ENCODE measurements around the gene SYCE3.

The SYCE3 gene

DNA sequence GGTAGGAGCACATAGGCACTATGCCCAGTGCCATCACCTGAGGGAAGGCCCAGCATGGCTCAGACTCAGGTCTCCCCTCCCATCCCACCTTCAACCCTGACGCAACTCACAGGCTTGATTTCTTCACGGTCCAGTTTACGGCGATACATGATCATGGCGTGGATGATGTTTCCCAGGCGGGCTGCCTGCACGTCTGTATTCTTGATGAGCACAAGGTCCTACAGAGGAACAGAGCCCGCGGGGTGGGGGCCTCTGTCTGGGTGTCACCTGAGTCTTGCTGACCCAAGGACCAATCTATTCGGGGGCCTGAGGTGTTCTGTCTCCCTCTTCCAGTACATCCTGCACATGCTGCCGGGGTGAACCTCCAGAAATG is 11.7 kb upstream of the SYCE3 start:
- H3K27ac ChIP-seq (ENCODE audit: low read length), result no peak overlapping the region
- peaks cover 21% of the 10 kb centered on the region for H3K4me1 ChIP-seq (ENCODE audit: control insufficient read depth, insufficient read depth, low read length)
- H3K36me3 ChIP-seq (ENCODE audit: control insufficient read depth in 2 of 2, insufficient read depth in 2 of 2, low read length in 2 of 2), result peaks cover 0 to 5% of the 10 kb centered on the region in 2 donors
- no peak overlapping the region for H3K9ac ChIP-seq (ENCODE audit: low read length in 2 of 2)
- H3K9me3 ChIP-seq (ENCODE audit: control insufficient read depth in 2 of 2, low read length in 2 of 2), result no peaks in the 10 kb centered on the region
- no peak overlapping the region for H3K4me3 ChIP-seq (ENCODE audit: low read length in 2 of 2)
- peaks cover 8 to 21% of the 10 kb centered on the region in 2 donors for H3K27me3 ChIP-seq (ENCODE audit: control insufficient read depth in 1 of 2, insufficient read depth in 2 of 2, low read length in 2 of 2)

DNA sequence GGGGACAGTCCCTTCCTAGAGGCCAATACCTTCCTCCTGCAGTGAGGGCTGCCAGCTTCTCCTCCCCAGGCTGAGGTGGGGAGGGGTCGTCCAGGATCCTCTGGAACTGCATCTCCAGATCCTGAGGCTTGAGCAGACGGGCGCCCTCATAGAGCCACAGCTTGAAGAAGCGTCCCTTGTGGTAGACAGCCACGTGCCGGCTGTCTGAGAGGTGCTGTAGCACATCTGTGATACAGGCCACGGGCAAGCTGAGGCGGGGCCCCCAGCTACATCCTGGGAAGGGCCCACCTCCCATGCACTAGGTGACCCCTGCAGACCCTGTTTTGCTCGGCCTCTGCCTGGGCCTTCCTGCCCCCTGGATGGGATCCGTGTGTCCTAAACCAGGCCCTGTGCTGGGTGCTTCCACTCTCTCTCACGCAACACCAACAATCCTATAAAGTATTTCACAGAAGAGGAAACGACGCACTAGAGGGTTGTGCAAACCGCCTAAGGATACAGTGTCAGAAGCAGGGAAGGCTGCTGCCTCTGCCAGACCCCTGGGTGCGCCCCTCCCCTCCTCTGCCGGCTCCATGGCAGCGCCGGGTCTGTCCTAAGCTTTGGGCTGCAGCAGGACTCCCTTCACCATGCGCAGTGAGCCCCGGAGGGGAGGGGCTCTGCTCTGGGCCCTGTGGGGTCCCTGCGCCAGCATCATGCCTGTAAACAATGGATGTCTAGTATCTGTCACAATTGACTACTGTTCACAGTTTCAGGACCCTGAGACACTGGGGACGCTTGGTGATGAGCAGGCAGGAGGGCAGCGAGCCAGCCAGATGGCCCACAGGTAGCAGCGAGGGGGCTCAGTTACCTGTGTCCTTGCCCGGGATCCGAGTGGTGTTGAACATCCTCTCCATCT is 11.0 kb upstream of the SYCE3 start:
- H3K36me3 ChIP-seq (ENCODE audit: control insufficient read depth in 2 of 2, insufficient read depth in 2 of 2, low read length in 2 of 2), result peaks cover 0 to 5% of the 10 kb centered on the region in 2 donors
- H3K27ac ChIP-seq (ENCODE audit: low read length), result no peak overlapping the region

GRCh38 chr22:50572965-50573364 is 10.2 kb upstream of the SYCE3 start:
- H3K27me3 ChIP-seq (ENCODE audit: control insufficient read depth in 1 of 2, insufficient read depth in 2 of 2, low read length in 2 of 2), result peaks cover 8 to 14% of the 10 kb centered on the region in 2 donors
- no peaks in the 10 kb centered on the region for H3K9me3 ChIP-seq (ENCODE audit: control insufficient read depth in 2 of 2, low read length in 2 of 2)
- peaks cover 0 to 5% of the 10 kb centered on the region in 2 donors for H3K36me3 ChIP-seq (ENCODE audit: control insufficient read depth in 2 of 2, insufficient read depth in 2 of 2, low read length in 2 of 2)
- H3K4me3 ChIP-seq (ENCODE audit: low read length in 2 of 2), result no peak overlapping the region
- no peak overlapping the region for H3K9ac ChIP-seq (ENCODE audit: low read length in 2 of 2)
- peaks cover 7% of the 10 kb centered on the region for H3K4me1 ChIP-seq (ENCODE audit: control insufficient read depth, insufficient read depth, low read length)
- no peak overlapping the region for H3K27ac ChIP-seq (ENCODE audit: low read length)

More for the DNA sequence above, 11.0 kb upstream of the SYCE3 start:
- Histone ChIP-seq H3K9me3 (ENCODE audit: control insufficient read depth in 2 of 2, low read length in 2 of 2) (no peaks in the 10 kb centered on the region), H3K4me1 (ENCODE audit: control insufficient read depth, insufficient read depth, low read length) (peaks cover 15% of the 10 kb centered on the region), H3K27me3 (ENCODE audit: control insufficient read depth in 1 of 2, insufficient read depth in 2 of 2, low read length in 2 of 2) (peaks cover 8 to 21% of the 10 kb centered on the region in 2 donors), H3K4me3 (ENCODE audit: low read length in 2 of 2) (no peak overlapping the region), H3K9ac (ENCODE audit: low read length in 2 of 2) (no peak overlapping the region)

GRCh38 chr22:50571264-50572175 is 8.8 kb upstream of the SYCE3 start:
- no peaks in the 10 kb centered on the region for H3K4me1 ChIP-seq (ENCODE audit: control insufficient read depth, insufficient read depth, low read length)
- H3K27ac ChIP-seq (ENCODE audit: low read length), result no peak overlapping the region
- peaks cover 0 to 3% of the 10 kb centered on the region in 2 donors for H3K27me3 ChIP-seq (ENCODE audit: control insufficient read depth in 1 of 2, insufficient read depth in 2 of 2, low read length in 2 of 2)
- H3K4me3 ChIP-seq (ENCODE audit: low read length in 2 of 2), result no peak overlapping the region
- no peaks in the 10 kb centered on the region for H3K9me3 ChIP-seq (ENCODE audit: control insufficient read depth in 2 of 2, low read length in 2 of 2)
- H3K36me3 ChIP-seq (ENCODE audit: control insufficient read depth in 2 of 2, insufficient read depth in 2 of 2, low read length in 2 of 2), result peaks cover 0 to 5% of the 10 kb centered on the region in 2 donors
- no peak overlapping the region for H3K9ac ChIP-seq (ENCODE audit: low read length in 2 of 2)

- H3K4me3 ChIP-seq (ENCODE audit: low read length in 2 of 2), result no peak overlapping the region
- H3K27ac ChIP-seq (ENCODE audit: low read length), result no peak overlapping the region
- H3K4me1 ChIP-seq (ENCODE audit: control insufficient read depth, insufficient read depth, low read length), result no peaks in the 10 kb centered on the region
- H3K36me3 ChIP-seq (ENCODE audit: control insufficient read depth in 2 of 2, insufficient read depth in 2 of 2, low read length in 2 of 2), result peaks cover 0 to 5% of the 10 kb centered on the region in 2 donors
- no peaks in the 10 kb centered on the region for H3K27me3 ChIP-seq (ENCODE audit: control insufficient read depth in 1 of 2, insufficient read depth in 2 of 2, low read length in 2 of 2)
- H3K9ac ChIP-seq (ENCODE audit: low read length in 2 of 2), result no peak overlapping the region
- no peaks in the 10 kb centered on the region for H3K9me3 ChIP-seq (ENCODE audit: control insufficient read depth in 2 of 2, low read length in 2 of 2)
These were observed 8.1 kb upstream of the SYCE3 start for GRCh38 chr22:50570861-50571260.

GRCh38 chr22:50569896-50570535 is 7.3 kb upstream of the SYCE3 start:
- Histone ChIP-seq H3K4me1 (ENCODE audit: control insufficient read depth, insufficient read depth, low read length) (no peaks in the 10 kb centered on the region), H3K4me3 (ENCODE audit: low read length in 2 of 2) (no peak overlapping the region), H3K27me3 (ENCODE audit: control insufficient read depth in 1 of 2, insufficient read depth in 2 of 2, low read length in 2 of 2) (no peaks in the 10 kb centered on the region), H3K36me3 (ENCODE audit: control insufficient read depth in 2 of 2, insufficient read depth in 2 of 2, low read length in 2 of 2) (peaks cover 0 to 5% of the 10 kb centered on the region in 2 donors), H3K9me3 (ENCODE audit: control insufficient read depth in 2 of 2, low read length in 2 of 2) (no peaks in the 10 kb centered on the region), H3K9ac (ENCODE audit: low read length in 2 of 2) (no peak overlapping the region), H3K27ac (ENCODE audit: low read length) (no peak overlapping the region)

DNA sequence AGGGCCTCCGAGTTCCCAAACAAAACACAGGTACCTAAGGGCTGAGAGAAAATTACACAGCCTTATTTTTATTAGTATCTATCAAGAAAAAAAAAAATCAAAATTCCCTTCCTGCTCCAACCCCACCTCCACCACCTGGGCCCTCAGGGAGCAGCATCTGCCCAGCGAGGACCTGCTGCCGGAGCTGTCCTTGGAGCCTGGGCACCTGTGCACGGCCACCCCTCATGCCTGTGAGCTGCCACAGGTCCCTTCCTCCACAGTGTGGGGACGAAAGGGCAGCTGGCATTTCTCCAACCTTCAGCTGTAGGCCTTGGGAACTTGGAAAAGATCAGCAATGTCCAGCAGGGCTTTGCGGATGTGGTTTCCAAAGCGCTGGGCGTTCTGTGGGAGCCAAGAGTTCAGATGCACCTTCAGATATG is 6.3 kb upstream of the SYCE3 start:
- H3K36me3 ChIP-seq (ENCODE audit: control insufficient read depth in 2 of 2, insufficient read depth in 2 of 2, low read length in 2 of 2), result peaks cover 0 to 5% of the 10 kb centered on the region in 2 donors
- H3K27me3 ChIP-seq (ENCODE audit: control insufficient read depth in 1 of 2, insufficient read depth in 2 of 2, low read length in 2 of 2), result no peaks in the 10 kb centered on the region
- no peak overlapping the region for H3K27ac ChIP-seq (ENCODE audit: low read length)
- H3K9me3 ChIP-seq (ENCODE audit: control insufficient read depth in 2 of 2, low read length in 2 of 2), result no peaks in the 10 kb centered on the region
- H3K4me1 ChIP-seq (ENCODE audit: control insufficient read depth, insufficient read depth, low read length), result no peaks in the 10 kb centered on the region
- no peak overlapping the region for H3K9ac ChIP-seq (ENCODE audit: low read length in 2 of 2)
- no peak overlapping the region for H3K4me3 ChIP-seq (ENCODE audit: low read length in 2 of 2)

- H3K9me3 ChIP-seq (ENCODE audit: control insufficient read depth in 2 of 2, low read length in 2 of 2), result no peaks in the 10 kb centered on the region
- no peak overlapping the region for H3K4me3 ChIP-seq (ENCODE audit: low read length in 2 of 2)
- H3K27ac ChIP-seq (ENCODE audit: low read length), result no peak overlapping the region
- H3K27me3 ChIP-seq (ENCODE audit: control insufficient read depth in 1 of 2, insufficient read depth in 2 of 2, low read length in 2 of 2), result no peaks in the 10 kb centered on the region
- H3K4me1 ChIP-seq (ENCODE audit: control insufficient read depth, insufficient read depth, low read length), result peaks cover 4% of the 10 kb centered on the region
- H3K36me3 ChIP-seq (ENCODE audit: control insufficient read depth in 2 of 2, insufficient read depth in 2 of 2, low read length in 2 of 2), result peaks cover 0 to 5% of the 10 kb centered on the region in 2 donors
- H3K9ac ChIP-seq (ENCODE audit: low read length in 2 of 2), result no peak overlapping the region
These were observed 5.9 kb upstream of the SYCE3 start for GRCh38 chr22:50568626-50569025.

- no peak overlapping the region for H3K4me3 ChIP-seq (ENCODE audit: low read length in 2 of 2)
- H3K27me3 ChIP-seq (ENCODE audit: control insufficient read depth in 1 of 2, insufficient read depth in 2 of 2, low read length in 2 of 2), result no peaks in the 10 kb centered on the region
- H3K4me1 ChIP-seq (ENCODE audit: control insufficient read depth, insufficient read depth, low read length), result peaks cover 10% of the 10 kb centered on the region
- H3K9ac ChIP-seq (ENCODE audit: low read length in 2 of 2), result no peak overlapping the region
- peaks cover 0 to 5% of the 10 kb centered on the region in 2 donors for H3K36me3 ChIP-seq (ENCODE audit: control insufficient read depth in 2 of 2, insufficient read depth in 2 of 2, low read length in 2 of 2)
- H3K27ac ChIP-seq (ENCODE audit: low read length), result no peak overlapping the region
- H3K9me3 ChIP-seq (ENCODE audit: control insufficient read depth in 2 of 2, low read length in 2 of 2), result no peaks in the 10 kb centered on the region
These were observed 5.1 kb upstream of the SYCE3 start for GRCh38 chr22:50567721-50568252.

DNA sequence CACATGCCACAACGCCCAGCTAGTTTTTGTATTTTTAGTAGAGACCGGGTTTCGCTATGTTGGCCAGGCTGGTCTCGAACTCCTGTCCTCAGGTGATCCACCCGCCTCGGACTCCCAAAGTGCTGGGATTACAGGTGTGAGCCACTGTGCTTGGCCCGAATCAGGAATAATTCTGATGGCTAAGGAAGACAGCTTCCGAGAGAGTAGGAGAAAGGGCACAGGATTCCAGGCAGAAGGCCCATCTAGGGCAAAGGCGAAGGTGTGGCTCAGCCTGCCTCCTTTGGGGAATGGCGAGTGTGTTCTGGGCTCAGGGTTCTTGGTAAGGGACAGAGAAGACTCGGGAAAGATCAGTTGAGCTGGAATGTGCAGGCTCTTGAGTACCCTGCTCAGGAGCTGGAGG is 1.6 kb upstream of the SYCE3 start:
- no peaks in the 10 kb centered on the region for H3K9me3 ChIP-seq (ENCODE audit: control insufficient read depth in 2 of 2, low read length in 2 of 2)
- H3K27me3 ChIP-seq (ENCODE audit: control insufficient read depth in 1 of 2, insufficient read depth in 2 of 2, low read length in 2 of 2), result no peaks in the 10 kb centered on the region
- H3K9ac ChIP-seq (ENCODE audit: low read length in 2 of 2), result no peak overlapping the region
- no peaks in the 10 kb centered on the region for H3K36me3 ChIP-seq (ENCODE audit: control insufficient read depth in 2 of 2, insufficient read depth in 2 of 2, low read length in 2 of 2)
- peaks cover 10% of the 10 kb centered on the region for H3K4me1 ChIP-seq (ENCODE audit: control insufficient read depth, insufficient read depth, low read length)
- no peak overlapping the region for H3K4me3 ChIP-seq (ENCODE audit: low read length in 2 of 2)
- H3K27ac ChIP-seq (ENCODE audit: low read length), result no peak overlapping the region

Data from stomach smooth muscle (tissue), 2 donors.